GM23248 (cell line): Measurements from ENCODE around the gene OPRD1. TPM values are rescaled to one million over a fixed set of nuclear protein-coding genes. Genes with fewer than 3 reads are reported as not detected.
"Not testable (repeated sequence)": the region's sequence is repeated elsewhere in the genome, so short reads cannot be mapped to it uniquely, and the experiment has no call there.

Experiments used
- DNase-seq: peaks from one replicate; pipeline ENCODE4 v3.0.0-alpha.2; 2015
- H2AFZ ChIP-seq: fragments of 200-600 bp; sonication (generic); 2 replicates; pipeline ENCODE4 v1.6.1; 2016; ENCODE audit warnings: antibody characterized with exemption
- H3F3A ChIP-seq: fragments of 200-600 bp; sonication (generic); 2 replicates; pipeline ENCODE4 v1.6.1; 2016; ENCODE audit warnings: mild to moderate bottlenecking, antibody characterized with exemption, mixed run types; ENCODE audit not compliant: insufficient read depth
- H3K27ac ChIP-seq: fragments of 200-600 bp; sonication (generic); 2 replicates; pipeline ENCODE4 v1.5.1; 2016; ENCODE audit warnings: mild to moderate bottlenecking
- H3K27me3 ChIP-seq: fragments of 200-600 bp; sonication (generic); replicated peaks from 2 replicates; pipeline ENCODE4 v1.6.1; 2016; ENCODE audit warnings: mild to moderate bottlenecking; ENCODE audit not compliant: insufficient read depth
- H3K36me3 ChIP-seq: fragments of 200-600 bp; sonication (generic); 2 replicates; pipeline ENCODE4 v1.6.1; 2016; ENCODE audit warnings: low read depth, mild to moderate bottlenecking
- H3K4me1 ChIP-seq: fragments of 200-600 bp; sonication (generic); 2 replicates; pipeline ENCODE4 v1.6.1; 2016; ENCODE audit warnings: mild to moderate bottlenecking; ENCODE audit not compliant: insufficient read depth
- H3K4me2 ChIP-seq: fragments of 200-600 bp; sonication (generic); one replicate; pipeline ENCODE4 v1.6.1; 2016; ENCODE audit warnings: mild to moderate bottlenecking; ENCODE audit not compliant: unreplicated experiment
- H3K4me3 ChIP-seq: fragments of 200-600 bp; sonication (generic); 2 replicates; pipeline ENCODE4 v1.5.1; 2016; ENCODE audit warnings: mild to moderate bottlenecking
- H3K79me2 ChIP-seq: fragments of 200-600 bp; sonication (generic); 2 replicates; pipeline ENCODE4 v1.6.1; 2016; ENCODE audit warnings: mild to moderate bottlenecking; ENCODE audit not compliant: insufficient read depth
- H3K9ac ChIP-seq: fragments of 200-600 bp; sonication (generic); 2 replicates; pipeline ENCODE4 v1.6.1; 2016; ENCODE audit warnings: mild to moderate bottlenecking
- H3K9me2 ChIP-seq: fragments of 200-600 bp; sonication (generic); 2 replicates; pipeline ENCODE4 v1.6.1; 2016; ENCODE audit warnings: mixed run types, mild to moderate bottlenecking, moderate library complexity; ENCODE audit not compliant: insufficient read depth
- H3K9me3 ChIP-seq: fragments of 200-600 bp; sonication (generic); one replicate; pipeline ENCODE4 v1.6.1; 2017; ENCODE audit warnings: low read depth
- H4K20me1 ChIP-seq: fragments of 200-600 bp; sonication (generic); 2 replicates; pipeline ENCODE4 v1.6.0; 2016; ENCODE audit not compliant: insufficient read depth
- EZH2 ChIP-seq: fragments of 200-600 bp; sonication (generic); IDR thresholded peaks from 2 replicates; pipeline ENCODE4 v1.6.1; 2018; ENCODE audit warnings: antibody characterized with exemption, mild to moderate bottlenecking; ENCODE audit not compliant: insufficient read depth, poor library complexity, severe bottlenecking
- EZH2phosphoT487 ChIP-seq: fragments of 200-600 bp; sonication (generic); IDR thresholded peaks from 2 replicates; pipeline ENCODE4 v1.6.1; 2018; ENCODE audit warnings: antibody characterized with exemption, moderate library complexity, mild to moderate bottlenecking, low read depth; ENCODE audit not compliant: insufficient read depth
- WGBS, 2 experiments: methylation state at CpG; one replicate each; pipeline ENCODE4 v1.1.6; 2015 to 2017; ENCODE audit warnings: low lambda C conversion rate in 2 of 2, low coverage in 1 of 2; ENCODE audit errors: missing lambda C conversion rate in 2 of 2; 5-methylcytosine and 5-hydroxymethylcytosine counted together
- in situ Hi-C: fragments of 300-500 bp; cut with MboI; formaldehyde crosslinking; loops from 2 replicates; pipeline ENCODE4 v1.15.0; 2020
- polyA plus RNA-seq: library from polyadenylated mRNA; unstranded; fragments of >200 nt; fragmentation: Nextera tagmentation; extraction: Ambion mirVana; gene quantifications from 2 replicates; pipeline ENCODE4 v1.2.1, GENCODE V29; 2016
- total RNA-seq: library from RNA; depleted of rRNA; stranded (reverse); fragments of >200 nt; shearing (Covaris generic); gene quantifications from 2 replicates; pipeline ENCODE4 v1.2.3, GENCODE V29; 2014; rRNA removed

OPRD1 gene
- total RNA-seq (not detected in 2 replicates), polyA plus RNA-seq (not detected in 2 replicates)

- Histone ChIP-seq H3F3A (no peaks in the 10 kb centered on the region), H3K27ac (no peak within 1 kb of the TSS), H3K4me1 (no peaks in the 10 kb centered on the region), H3K9me2 (no peaks in the 10 kb centered on the region), H2AFZ (no peak within 1 kb of the TSS), H3K79me2 (no peaks in the 10 kb centered on the region), H3K4me2 (no peak within 1 kb of the TSS), H3K4me3 (no peak within 1 kb of the TSS), H4K20me1 (no peaks in the 10 kb centered on the region), H3K9me3 (no peaks in the 10 kb centered on the region), H3K9ac (no peak within 1 kb of the TSS), H3K36me3 (no peaks in the 10 kb centered on the region), H3K27me3 (peaks cover 63% of the 10 kb centered on the region)
- WGBS, 2 experiments: 3 to 8% methylated on average over 24 to 55 of the region's 108 CpGs
- TF ChIP-seq EZH2 (no peak), EZH2phosphoT487 (no peak)
- in situ Hi-C loops: no loop called here
- peak; percentile 23 for DNase-seq
These were observed at the start of gene OPRD1 for GRCh38 chr1:28811766-28812668. Gene OPRD1 (plus strand): TSS chr1:28812170. CDS start chr1:28812384, 214 bp downstream.

- Histone ChIP-seq H2AFZ (no peak overlapping the region), H3K4me3 (no peak overlapping the region), H3K4me2 (no peak overlapping the region), H3F3A (no peaks in the 10 kb centered on the region), H3K27me3 (no peaks in the 10 kb centered on the region), H3K36me3 (peaks cover 16% of the 10 kb centered on the region), H3K9ac (no peak overlapping the region), H3K79me2 (peaks cover 98% of the 10 kb centered on the region), H3K27ac (no peak overlapping the region), H3K4me1 (no peaks in the 10 kb centered on the region), H3K9me2 (no peaks in the 10 kb centered on the region), H3K9me3 (no peaks in the 10 kb centered on the region), H4K20me1 (peaks cover 9% of the 10 kb centered on the region)
- no peak for DNase-seq
- in situ Hi-C loops: no loop called here
- 99 to 100% methylated on average over 2 of the region's 2 CpGs for WGBS, 2 experiments
- no peak for TF ChIP-seq EZH2phosphoT487
- TF ChIP-seq EZH2: no peak
These were observed 45.3 kb upstream of the OPRD1 start for GRCh38 chr1:28766532-28767183.

GRCh38 chr1:28770601-28771165 lies 41.3 kb upstream of the OPRD1 start:
- Histone ChIP-seq H3K9ac (no peak overlapping the region), H3K36me3 (peaks cover 20% of the 10 kb centered on the region), H3K4me2 (no peak overlapping the region), H3K27ac (no peak overlapping the region), H2AFZ (no peak overlapping the region), H3K4me3 (no peak overlapping the region), H3K27me3 (no peaks in the 10 kb centered on the region), H4K20me1 (peaks cover 9% of the 10 kb centered on the region), H3F3A (no peaks in the 10 kb centered on the region), H3K9me3 (no peaks in the 10 kb centered on the region), H3K79me2 (peaks cover 82% of the 10 kb centered on the region), H3K9me2 (no peaks in the 10 kb centered on the region), H3K4me1 (no peaks in the 10 kb centered on the region)
- WGBS, 2 experiments: 98% methylated on average over 3 of the region's 3 CpGs
- TF ChIP-seq EZH2phosphoT487 (no peak), EZH2 (no peak)
- no peak for DNase-seq
- in situ Hi-C loops: no loop called here

DNA sequence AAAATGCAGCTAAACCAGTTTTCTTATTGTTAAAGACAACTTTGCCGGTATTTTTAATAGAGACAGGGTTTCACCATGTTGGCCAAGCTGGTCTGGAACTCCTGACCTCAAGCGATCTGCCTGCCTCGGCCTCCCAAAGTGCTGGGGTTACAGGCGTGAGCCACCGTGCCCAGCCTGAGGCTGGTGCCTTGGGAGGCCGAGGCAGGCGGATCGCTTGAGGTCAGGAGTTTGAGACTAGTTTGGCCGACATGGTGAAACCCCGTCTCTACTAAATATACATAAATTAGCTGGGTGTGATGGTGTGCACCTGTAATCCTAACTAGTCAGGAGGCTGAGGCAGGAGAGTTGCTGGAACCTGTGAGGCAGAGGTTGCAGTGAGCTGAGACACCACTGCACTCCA lies 40.0 kb upstream of the OPRD1 start:
- H4K20me1 ChIP-seq, in situ Hi-C loops, H3K9ac ChIP-seq, H3K4me1 ChIP-seq, H3K4me2 ChIP-seq, H3K9me2 ChIP-seq, H3F3A ChIP-seq, H3K9me3 ChIP-seq, H2AFZ ChIP-seq, H3K27me3 ChIP-seq, H3K27ac ChIP-seq, DNase-seq, H3K4me3 ChIP-seq: not testable (repeated sequence)
- peaks cover 70% of the 10 kb centered on the region for H3K79me2 ChIP-seq
- WGBS, 2 experiments: 97 to 99% methylated on average over 10 of the region's 10 CpGs
- H3K36me3 ChIP-seq: peaks cover 20% of the 10 kb centered on the region
